ENCODE measurements around the gene STRADB.

Gene STRADB

GRCh38 chr2:201502713-201503112 lies 51.2 kb downstream of the STRADB start:
- no peaks in the 10 kb centered on the region for H3K9me3 ChIP-seq (ENCODE audit: control insufficient read depth, insufficient read depth, low read depth, low read length)

DNA sequence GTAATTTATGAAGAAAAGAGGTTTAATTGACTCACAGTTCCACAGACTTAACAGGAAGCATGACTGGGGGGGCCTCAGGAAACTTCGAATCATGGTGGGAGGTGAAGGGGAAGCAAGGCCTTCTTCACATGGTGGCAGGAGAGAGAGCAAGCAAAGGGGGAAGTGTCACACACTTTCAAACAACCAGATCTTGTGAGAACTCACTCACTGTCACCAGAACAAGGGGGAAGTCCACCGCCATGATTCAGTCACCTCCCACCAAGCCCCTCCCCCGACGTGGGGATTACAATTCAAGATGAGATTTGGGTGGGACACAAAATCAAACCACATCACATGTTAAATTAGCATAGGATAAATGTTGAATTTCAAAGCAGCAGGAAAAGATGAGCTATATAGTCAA lies 56.2 kb downstream of the STRADB start:
- Histone ChIP-seq H3K36me3 (ENCODE audit: control insufficient read depth in 2 of 2, insufficient read depth in 1 of 2, low read length in 2 of 2) (no peaks in the 10 kb centered on the region), H3K9me3 (ENCODE audit: control insufficient read depth, insufficient read depth, low read depth, low read length) (no peaks in the 10 kb centered on the region), H3K4me1 (ENCODE audit: control insufficient read depth, insufficient read depth, low read length) (no peaks in the 10 kb centered on the region), H3K4me3 (ENCODE audit: low read depth, low read length) (no peak overlapping the region), H3K27ac (ENCODE audit: extremely low read depth, low read depth, low read length) (no peak overlapping the region)
- ChIA-PET POLR2A (no interaction called here), CTCF (no interaction called here)
- TF ChIP-seq ZNF157 (tag by site-specific recombination; IDR thresholded peaks at IDR 0.05) (no peak), ZNF433 (tag by site-specific recombination; IDR thresholded peaks at IDR 0.05; ENCODE audit: low read depth) (no peak), ZNF140 (tag by site-specific recombination; IDR thresholded peaks at IDR 0.05) (no peak)

More at GRCh38 chr2:201502713-201503112, 51.2 kb downstream of the STRADB start:
- Histone ChIP-seq H3K4me1 (ENCODE audit: control insufficient read depth, insufficient read depth, low read length) (no peaks in the 10 kb centered on the region), H3K4me3 (ENCODE audit: low read depth, low read length) (no peak overlapping the region), H3K36me3 (ENCODE audit: control insufficient read depth in 2 of 2, insufficient read depth in 1 of 2, low read length in 2 of 2) (no peaks in the 10 kb centered on the region), H3K27ac (ENCODE audit: extremely low read depth, low read depth, low read length) (no peak overlapping the region)
- ChIA-PET POLR2A (interaction anchor here (0.6 kb wide), 1 partner anchor 51 kb away, joined by 4 read pairs; the partner anchor contains the start of genes STRADB and TRAK2), CTCF (no interaction called here)
- TF ChIP-seq ZSCAN4 (tag by site-specific recombination; IDR thresholded peaks at IDR 0.05): no peak
- TF ChIP-seq ZNF433 (tag by site-specific recombination; IDR thresholded peaks at IDR 0.05; ENCODE audit: low read depth): no peak
- no peak for TF ChIP-seq MZF1 (tag by site-specific recombination; IDR thresholded peaks at IDR 0.05; ENCODE audit: borderline replicate concordance)
- peak; percentile 62; the same call in 1 of the 2 replicates for TF ChIP-seq ZNF133 (tag by site-specific recombination; IDR thresholded peaks at IDR 0.05)
- no peak for TF ChIP-seq ZIC2 (tag by site-specific recombination; IDR thresholded peaks at IDR 0.05)
- TF ChIP-seq ZNF239 (tag by site-specific recombination; IDR thresholded peaks at IDR 0.05): no peak
- peak; percentile 59 for TF ChIP-seq SETDB1 (IDR thresholded peaks at IDR 0.05; ENCODE audit: insufficient read length, low read length)

- TF ChIP-seq ZSCAN16 (tag by site-specific recombination; IDR thresholded peaks at IDR 0.05) (no peak), ZNF501 (tag by site-specific recombination; IDR thresholded peaks at IDR 0.05) (no peak), ZNF37A (tag by site-specific recombination; IDR thresholded peaks at IDR 0.05) (no peak), ZFP3 (tag by site-specific recombination; IDR thresholded peaks at IDR 0.05; ENCODE audit: low read depth) (no peak), GLI2 (tag by site-specific recombination; IDR thresholded peaks at IDR 0.05; ENCODE audit: borderline replicate concordance, low read depth) (no peak), YY1 (tag by site-specific recombination; IDR thresholded peaks at IDR 0.05) (no peak), ZNF24 (tag by site-specific recombination; IDR thresholded peaks at IDR 0.05) (no peak), GLI4 (tag by site-specific recombination; IDR thresholded peaks at IDR 0.05) (no peak), ZNF513 (tag by site-specific recombination; IDR thresholded peaks at IDR 0.05) (no peak), ZNF664 (tag by site-specific recombination; IDR thresholded peaks at IDR 0.05) (no peak), ZBTB6 (tag by site-specific recombination; IDR thresholded peaks at IDR 0.05) (no peak)
Measured at GRCh38 chr2:201513271-201513670, 61.7 kb downstream of the STRADB start.

More at GRCh38 chr2:201513271-201513670, 61.7 kb downstream of the STRADB start:
- H3K4me3 ChIP-seq (ENCODE audit: low read depth, low read length): no peak overlapping the region
- ChIA-PET CTCF (no interaction called here), POLR2A (no interaction called here)
- H3K36me3 ChIP-seq (ENCODE audit: control insufficient read depth in 2 of 2, insufficient read depth in 1 of 2, low read length in 2 of 2): no peaks in the 10 kb centered on the region
- H3K27ac ChIP-seq (ENCODE audit: extremely low read depth, low read depth, low read length): no peak overlapping the region
- H3K4me1 ChIP-seq (ENCODE audit: control insufficient read depth, insufficient read depth, low read length): no peaks in the 10 kb centered on the region
- H3K9me3 ChIP-seq (ENCODE audit: control insufficient read depth, insufficient read depth, low read depth, low read length): no peaks in the 10 kb centered on the region
